HK-2 (cell line): Measurements from ENCODE around the gene BATF.

Experiments used
- DNase-seq: peaks from one replicate; pipeline ENCODE4 v3.0.0-alpha.2; 2018; ENCODE audit not compliant: unreplicated experiment

The BATF gene

GRCh38 chr14:75531660-75532317 lies 9.5 kb downstream of the BATF start:
- no peak for DNase-seq

- DNase-seq: no peak
Measured at GRCh38 chr14:75533791-75534555, 11.7 kb downstream of the BATF start.

GRCh38 chr14:75535164-75535898 lies 13.1 kb downstream of the BATF start:
- DNase-seq: no peak

- no peak for DNase-seq
Measured at GRCh38 chr14:75537071-75537470, 14.8 kb downstream of the BATF start.

GRCh38 chr14:75539162-75539560 lies 16.9 kb downstream of the BATF start:
- DNase-seq: no peak

- DNase-seq: no peak
Measured at GRCh38 chr14:75539561-75540478, 17.6 kb downstream of the BATF start.

- DNase-seq: no peak
Measured at GRCh38 chr14:75540479-75540851, 18.2 kb downstream of the BATF start.

- no peak for DNase-seq
Measured at GRCh38 chr14:75542588-75543091, 20.4 kb downstream of the BATF start.

GRCh38 chr14:75543253-75543652 lies 21.0 kb downstream of the BATF start:
- no peak for DNase-seq

GRCh38 chr14:75543786-75544185 lies 21.5 kb downstream of the BATF start:
- no peak for DNase-seq

- DNase-seq: no peak
Measured at GRCh38 chr14:75545907-75546306, 23.6 kb downstream of the BATF start.

- no peak for DNase-seq
Measured at GRCh38 chr14:75547552-75548250, 25.4 kb downstream of the BATF start.

GRCh38 chr14:75548544-75548943 lies 26.3 kb downstream of the BATF start:
- no peak for DNase-seq

- DNase-seq: no peak
Measured at GRCh38 chr14:75549169-75549568, 26.9 kb downstream of the BATF start.

- no peak for DNase-seq
Measured at GRCh38 chr14:75551021-75551420, 28.8 kb downstream of the BATF start.

GRCh38 chr14:75553157-75553556 lies 30.9 kb downstream of the BATF start:
- no peak for DNase-seq

GRCh38 chr14:75553761-75554364 lies 31.6 kb downstream of the BATF start:
- DNase-seq: no peak

GRCh38 chr14:75554482-75554881 lies 32.2 kb downstream of the BATF start:
- DNase-seq: no peak

- no peak for DNase-seq
Measured at GRCh38 chr14:75558440-75558839, 36.2 kb downstream of the BATF start.

- no peak for DNase-seq
Measured at GRCh38 chr14:75559045-75559444, 36.8 kb downstream of the BATF start.
